IPS-NIHi7 (cell line): Measurements from ENCODE around the gene EPB41L4B.

Source experiments
- DNase-seq: peaks from one replicate; pipeline ENCODE4 v3.0.0; 2012; ENCODE audit warnings: mixed read lengths; ENCODE audit errors: extremely low spot score

Gene EPB41L4B

GRCh38 chr9:109320331-109320741 is 523 bp downstream of the EPB41L4B start:
- no peak for DNase-seq

GRCh38 chr9:109319626-109320241 is 1.1 kb downstream of the EPB41L4B start:
- DNase-seq, result no peak

DNA sequence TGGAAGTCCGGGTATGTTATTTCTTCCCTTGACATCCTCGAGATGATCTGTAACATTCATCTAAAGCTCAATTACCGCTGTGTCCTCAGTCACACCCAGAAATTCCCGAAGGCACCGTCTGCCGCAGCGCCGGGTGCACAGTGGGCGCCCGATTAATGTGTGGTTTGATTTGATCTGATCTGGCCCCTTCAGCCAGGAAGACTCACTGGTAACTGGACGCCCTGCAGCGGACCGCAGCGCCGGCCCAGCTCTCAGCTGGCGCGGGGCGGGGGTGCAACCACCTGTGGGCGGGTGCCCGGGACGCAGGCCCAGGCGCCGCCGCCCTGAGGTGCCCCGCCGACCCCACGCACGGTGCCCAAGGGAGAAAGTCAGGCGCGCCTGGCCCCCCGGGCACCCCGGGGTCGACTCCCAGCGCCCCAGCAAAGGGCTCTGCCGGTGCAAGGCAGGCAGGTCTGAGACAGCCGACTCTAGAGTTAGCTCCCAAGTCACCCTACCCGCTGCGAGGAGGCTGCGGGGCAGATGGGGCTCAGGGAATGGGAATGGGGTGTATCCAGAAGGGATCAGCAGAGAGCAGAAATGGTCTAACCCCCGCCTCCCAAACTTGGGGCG is 1.7 kb downstream of the EPB41L4B start:
- DNase-seq, result no peak

DNA sequence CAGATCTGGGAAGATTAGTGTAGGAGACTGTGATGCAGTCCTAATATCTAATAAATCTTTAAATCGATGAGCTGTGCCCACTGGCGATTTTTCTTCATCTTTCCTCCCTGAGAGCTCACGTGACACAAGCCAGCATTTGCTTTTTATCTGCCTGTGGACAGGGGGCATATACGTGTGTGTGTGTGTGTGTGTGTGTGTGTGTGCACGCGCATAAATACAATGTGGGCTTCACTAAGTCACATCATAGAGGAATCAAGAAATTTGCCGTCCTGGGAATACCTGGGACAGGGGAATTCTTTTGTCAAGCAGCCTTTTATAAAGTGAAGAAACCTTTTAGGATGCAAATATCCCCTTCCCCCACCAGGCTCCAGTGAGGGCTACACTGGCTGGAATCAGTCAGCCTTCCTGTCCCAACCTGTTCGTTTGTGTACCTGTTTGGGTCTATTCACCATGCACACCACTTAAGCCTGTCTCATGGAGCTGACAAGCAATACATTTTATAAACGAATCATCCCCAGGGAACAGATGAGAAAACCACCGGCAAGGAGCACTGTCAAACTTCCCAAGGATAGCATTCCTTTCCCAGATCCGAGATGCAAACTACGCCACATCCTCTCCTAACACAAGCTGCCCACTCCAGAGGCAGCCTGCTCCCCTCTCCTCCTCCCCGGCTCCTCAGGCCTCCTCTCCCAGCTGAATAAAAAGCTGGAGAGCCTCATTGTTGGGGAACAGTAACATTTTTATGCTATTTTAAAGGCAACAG is 2.7 kb downstream of the EPB41L4B start:
- no peak for DNase-seq

GRCh38 chr9:109317311-109317978 is 3.4 kb downstream of the EPB41L4B start:
- no peak for DNase-seq

DNA sequence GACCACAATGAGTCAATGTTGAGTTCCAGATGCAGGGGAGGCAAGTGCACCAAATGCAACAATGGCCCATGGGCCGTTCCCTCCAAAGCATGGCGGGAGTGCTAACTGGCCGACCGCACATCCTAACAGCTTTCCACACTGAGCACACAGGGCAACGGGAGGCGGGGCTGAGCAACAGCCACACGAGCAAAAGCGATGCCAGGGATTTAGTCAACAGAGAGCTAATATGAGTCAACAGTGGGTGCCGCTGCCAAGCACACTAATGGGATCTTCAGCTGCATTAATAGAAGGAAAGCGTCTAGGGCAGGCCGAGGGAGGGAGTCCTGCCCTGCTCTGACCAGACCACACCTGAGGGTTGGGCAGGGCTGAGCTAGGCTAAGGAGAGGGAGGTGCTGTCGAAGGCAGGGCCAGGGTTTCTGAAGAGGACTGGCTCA is 4.6 kb downstream of the EPB41L4B start:
- DNase-seq, result no peak

- no peak for DNase-seq
These were observed 5.2 kb downstream of the EPB41L4B start for GRCh38 chr9:109315480-109316206.

DNA sequence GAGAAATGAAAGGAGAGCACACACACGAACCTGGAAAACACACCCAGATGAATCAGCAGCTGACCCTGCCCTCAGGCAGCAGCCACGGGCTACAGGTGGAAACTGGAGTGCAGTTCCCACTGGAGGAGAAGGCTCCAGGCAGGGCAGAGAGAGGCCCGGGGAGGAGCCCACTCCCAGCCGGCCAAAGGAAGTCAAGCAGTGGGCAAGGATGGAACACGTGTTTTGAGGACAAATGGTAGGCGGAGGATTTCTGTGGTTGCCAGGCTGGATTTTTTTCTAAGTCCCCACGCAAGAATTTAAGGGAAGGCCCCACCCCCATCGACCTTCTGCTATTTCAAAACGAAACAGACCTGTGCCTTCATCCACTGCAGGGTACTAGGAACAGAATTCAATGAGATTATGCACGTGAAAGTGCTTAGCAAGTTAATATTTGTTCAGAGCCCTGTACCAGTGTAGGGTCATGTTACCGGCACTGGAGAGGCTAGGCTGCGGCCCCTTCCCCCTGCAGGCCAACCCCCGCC is 6.8 kb downstream of the EPB41L4B start:
- no peak for DNase-seq

GRCh38 chr9:109313351-109313750 is 7.5 kb downstream of the EPB41L4B start:
- DNase-seq, result no peak

DNA sequence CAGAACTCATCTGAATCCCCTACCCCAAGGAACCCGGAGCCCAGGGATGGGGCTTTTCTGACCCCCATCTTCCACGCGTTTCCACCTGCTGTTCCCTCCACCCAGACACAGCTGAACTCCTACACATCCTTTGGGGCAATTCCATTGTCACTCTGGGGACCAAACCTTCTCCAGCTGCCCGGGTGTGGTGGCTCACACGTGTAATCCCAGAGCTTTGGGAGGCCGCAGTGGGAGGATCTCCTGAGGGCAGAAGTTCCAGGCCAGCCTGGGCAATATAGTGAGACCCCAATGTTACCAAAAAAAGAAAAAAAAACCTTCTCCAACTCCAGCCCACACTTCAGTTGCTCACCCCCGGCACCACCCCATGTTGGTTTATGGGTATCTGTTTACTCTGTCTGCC is 8.1 kb downstream of the EPB41L4B start:
- no peak for DNase-seq

DNA sequence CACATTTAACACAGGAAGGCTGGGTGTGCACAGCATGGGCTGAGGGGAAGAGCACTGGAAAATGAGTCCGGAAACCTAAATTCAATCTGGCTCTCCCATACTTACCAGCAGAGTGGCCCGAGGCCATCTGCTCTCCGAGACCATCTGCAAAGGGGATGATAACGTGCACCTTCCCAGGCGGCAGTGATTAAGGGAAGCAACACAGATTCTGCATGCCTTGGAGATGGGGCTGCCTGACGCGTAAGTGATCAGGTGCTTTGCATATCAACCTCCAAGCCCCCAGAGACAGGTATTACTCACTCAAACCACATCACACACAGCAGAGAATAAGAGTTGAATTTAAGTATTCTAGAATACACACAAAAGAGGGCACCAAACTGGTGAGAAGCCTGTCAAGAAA is 9.1 kb downstream of the EPB41L4B start:
- no peak for DNase-seq

DNA sequence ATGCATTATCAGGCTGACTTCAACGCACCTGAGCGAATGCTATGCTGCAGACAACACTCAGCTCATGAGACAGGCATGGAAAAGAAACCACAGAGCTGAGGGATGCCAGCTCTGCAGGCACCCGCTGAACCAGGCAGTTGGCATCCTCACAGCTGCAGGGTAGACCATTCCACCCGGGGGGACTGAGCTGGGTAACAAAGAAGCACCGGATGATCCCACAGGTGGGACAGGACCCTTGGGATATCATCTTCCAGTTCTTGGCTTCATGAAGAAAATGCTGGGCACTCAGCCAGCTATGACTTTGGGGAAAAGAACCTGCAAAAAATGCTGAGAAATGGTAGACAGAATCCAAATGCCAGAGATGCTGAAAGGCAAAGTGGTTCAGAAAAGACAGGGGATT is 9.6 kb downstream of the EPB41L4B start:
- no peak for DNase-seq

- DNase-seq, result no peak
These were observed 10.4 kb downstream of the EPB41L4B start for GRCh38 chr9:109310486-109310901.

- DNase-seq, result no peak
These were observed 11.6 kb downstream of the EPB41L4B start for GRCh38 chr9:109309282-109309681.

DNA sequence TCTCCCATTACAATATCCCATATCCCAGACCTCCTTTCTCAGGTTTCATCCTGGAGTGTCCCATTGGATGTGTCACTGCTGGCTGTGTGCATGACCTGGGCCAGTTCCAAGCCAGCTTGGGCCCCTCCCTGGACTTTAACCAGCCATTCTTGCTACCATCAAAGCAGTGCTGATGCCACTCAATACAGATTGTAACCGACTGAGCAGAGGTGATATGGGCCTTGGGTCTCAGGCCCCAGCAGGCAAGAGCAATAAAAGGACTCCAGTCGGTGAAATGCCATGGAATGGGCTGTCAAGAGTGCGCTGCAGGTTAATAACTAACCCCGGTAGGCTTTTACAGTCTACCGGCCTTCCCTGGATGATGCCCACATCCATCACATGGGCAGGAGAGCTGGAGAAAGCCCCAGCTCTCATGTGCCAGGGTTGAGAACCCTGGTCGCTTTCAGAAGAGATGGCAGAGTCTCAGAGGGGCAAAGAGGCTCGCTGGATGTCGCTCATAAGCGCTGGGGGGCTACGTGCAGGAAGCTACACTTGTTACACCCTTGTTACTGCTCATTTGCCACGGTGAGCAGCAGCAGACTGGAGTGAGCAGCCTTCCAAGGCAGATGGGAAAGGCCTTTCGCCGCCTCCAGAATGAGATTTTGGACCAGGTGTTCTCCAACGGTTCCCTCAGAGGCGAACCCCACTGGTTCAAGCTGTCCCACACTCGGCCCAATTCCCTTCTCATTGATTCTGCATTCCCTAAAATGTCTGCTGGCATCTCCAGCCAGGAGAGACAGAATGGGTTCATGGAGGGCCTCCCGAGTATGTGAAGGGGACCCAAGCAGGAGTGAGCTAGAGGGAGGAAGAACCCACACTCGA is 13.2 kb downstream of the EPB41L4B start:
- DNase-seq, result no peak

DNA sequence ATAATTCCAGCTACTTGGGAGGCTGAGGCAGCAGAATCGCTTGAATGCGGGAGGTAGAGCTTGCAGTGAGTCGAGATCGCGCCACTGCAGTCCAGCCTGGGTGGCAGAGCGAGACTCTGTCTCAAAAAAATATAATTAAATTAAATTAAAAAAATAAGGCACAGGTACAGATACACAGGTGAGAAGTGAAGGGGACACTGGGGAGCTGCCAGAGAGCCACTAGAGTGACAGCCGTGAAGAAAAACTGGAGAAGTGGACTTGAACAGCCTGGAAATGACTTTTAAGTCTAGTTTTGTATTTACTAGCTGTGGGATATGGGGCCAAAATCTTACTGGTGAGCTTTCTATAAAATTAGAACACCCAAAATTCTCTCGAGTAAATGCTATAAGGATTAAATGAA is 15.1 kb downstream of the EPB41L4B start:
- no peak for DNase-seq

DNA sequence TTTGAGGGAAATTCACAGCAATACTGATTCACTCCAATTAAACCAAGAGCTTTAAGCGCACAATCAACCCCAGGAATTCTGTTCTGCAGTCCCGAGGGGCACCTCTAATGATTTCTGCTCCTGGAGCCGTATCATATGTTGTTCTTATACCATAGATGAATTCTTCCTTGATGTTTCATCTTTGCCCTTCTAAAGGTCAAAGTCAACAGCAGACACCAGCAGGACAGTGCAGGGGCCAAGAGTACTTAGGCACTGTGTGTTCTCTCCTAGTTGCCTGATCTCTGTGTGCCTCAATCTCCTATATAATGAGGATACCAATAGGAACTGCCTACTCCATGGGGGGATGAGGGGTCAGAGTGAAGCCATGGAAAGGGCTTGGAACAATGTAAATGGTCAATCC is 16.5 kb downstream of the EPB41L4B start:
- no peak for DNase-seq

- no peak for DNase-seq
These were observed 17.0 kb downstream of the EPB41L4B start for GRCh38 chr9:109303900-109304299.

GRCh38 chr9:109302606-109303005 is 18.3 kb downstream of the EPB41L4B start:
- no peak for DNase-seq

DNA sequence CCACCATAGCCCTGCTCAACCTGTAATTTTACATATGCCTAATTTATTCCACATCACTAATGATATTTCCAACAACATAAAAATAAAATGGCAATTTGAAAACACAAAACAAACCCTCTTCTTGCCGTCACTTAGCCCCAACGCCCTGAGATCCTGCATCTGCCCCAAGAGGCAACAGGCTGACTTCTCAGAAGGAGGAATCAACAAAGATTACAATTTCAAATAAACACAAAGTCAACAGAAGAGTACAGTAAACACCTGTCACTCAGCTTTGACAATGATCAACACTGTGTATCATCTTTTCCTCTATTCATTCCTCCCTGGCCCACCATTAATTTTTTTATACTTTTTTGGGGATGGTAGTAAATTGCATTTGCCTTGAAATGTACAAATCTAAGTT is 19.8 kb downstream of the EPB41L4B start:
- DNase-seq, result no peak

DNA sequence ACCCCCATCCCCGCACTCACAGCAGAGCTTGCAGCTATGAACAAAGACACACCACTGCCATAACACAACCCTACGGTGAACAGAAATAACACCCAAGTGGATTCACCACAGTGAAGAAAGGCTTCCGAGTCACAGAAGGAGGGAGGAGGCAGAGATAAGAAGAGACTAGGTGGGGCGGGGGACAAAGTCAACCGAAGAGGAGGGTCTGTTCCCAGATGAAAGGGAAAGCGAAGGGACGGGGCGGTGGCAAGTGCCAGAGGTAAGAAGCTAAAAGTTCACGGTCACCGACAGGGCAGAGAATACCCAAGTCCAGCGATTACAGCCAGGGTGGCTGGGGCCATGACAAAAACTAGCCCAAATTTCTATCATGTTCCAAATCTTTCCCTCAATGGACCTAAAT is 21.0 kb downstream of the EPB41L4B start:
- no peak for DNase-seq
